ENCODE results near the gene NPAS1.

- TF ChIP-seq GATA3 (IDR thresholded peaks at IDR 0.05; ENCODE audit: low read depth, low read length) (no peak), GATA2 (IDR thresholded peaks at IDR 0.05; ENCODE audit: low read depth, low read length) (no peak)
Measured at GRCh38 chr19:47072323-47072722, 52.7 kb downstream of the NPAS1 start.

Data from SH-SY5Y (cell line).